HT-29 (cell line): ENCODE data around the gene RTN4RL2. TPM values are rescaled to one million over a fixed set of nuclear protein-coding genes. Genes with fewer than 3 reads are reported as not detected.
A peak's percentile ranks its signal among the peaks of the same experiment; 100 is the strongest.

ENCODE experiments used
- DNase-seq: peaks from one replicate; pipeline ENCODE4 v3.0.0-alpha.2; 2015; ENCODE audit warnings: low spot score
- total RNA-seq: library from RNA; depleted of rRNA; stranded (reverse); fragments of >200 nt; shearing (Covaris generic); gene quantifications from 2 replicates; pipeline ENCODE4 v1.2.3, GENCODE V29; 2014; rRNA removed

Gene RTN4RL2
- total RNA-seq = 0.79 and 1.1 TPM in 2 replicates

DNA sequence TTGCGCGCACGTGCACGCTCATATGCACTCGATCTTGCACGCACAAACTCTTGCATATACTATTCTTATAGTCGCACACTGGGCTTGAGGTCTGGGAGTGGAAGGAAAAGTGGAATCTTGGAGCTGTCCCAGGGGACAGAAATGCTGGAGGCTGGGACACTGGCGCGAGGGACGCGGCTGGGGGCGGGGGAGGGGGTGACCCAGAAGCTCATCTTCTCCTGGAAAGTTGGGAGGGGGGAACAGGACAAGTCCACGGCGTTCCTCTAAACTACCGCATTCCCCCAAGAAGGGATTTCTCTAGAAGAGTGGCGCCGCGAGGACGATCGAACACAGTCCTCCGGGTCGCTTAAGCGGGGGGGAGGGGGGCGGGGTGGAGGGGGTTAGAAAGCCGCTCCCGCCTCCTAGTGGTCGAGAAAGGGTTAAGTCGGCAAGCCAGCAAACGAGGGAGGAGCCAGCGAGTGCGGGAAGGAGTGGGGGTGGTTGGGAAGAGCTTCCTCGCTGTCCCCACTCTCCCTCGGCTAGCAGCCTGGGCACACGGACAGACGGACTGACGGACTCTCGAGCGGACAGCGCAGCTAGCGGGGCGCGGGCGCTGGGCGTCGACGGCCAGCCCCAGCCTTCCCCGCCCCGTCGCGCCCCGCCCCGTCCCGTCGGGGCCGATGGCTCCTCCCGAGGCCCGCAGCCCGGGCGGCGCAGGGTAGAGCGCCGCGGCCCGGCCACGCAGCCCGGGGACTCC is at the start of gene RTN4RL2:
Gene RTN4RL2, plus strand, starts transcription at position 507 of the 736 bp plus-strand sequence. CDS start 338 bp downstream, outside the sequence.
- DNase-seq = peak; percentile 61

DNA sequence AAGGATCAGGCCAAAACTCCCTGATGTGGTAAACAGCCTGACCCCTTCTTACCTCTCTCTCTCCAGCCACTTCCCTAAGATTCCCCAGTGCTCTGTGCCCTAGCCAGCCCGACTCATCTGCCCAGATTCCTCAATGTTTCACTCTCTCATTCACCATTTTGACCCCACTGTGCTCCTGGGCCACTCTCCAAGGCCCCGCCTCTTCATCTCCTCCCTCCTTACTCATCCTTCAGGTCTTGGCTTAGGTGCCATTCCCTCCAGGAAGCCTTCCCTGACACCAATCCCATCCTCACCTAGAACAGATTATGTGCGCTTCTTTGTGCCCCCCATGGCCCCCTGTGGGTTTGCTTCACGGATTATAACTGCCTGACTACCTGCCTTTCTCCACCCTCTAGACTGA is 46.6 kb upstream of the RTN4RL2 start:
- DNase-seq = no peak

DNA sequence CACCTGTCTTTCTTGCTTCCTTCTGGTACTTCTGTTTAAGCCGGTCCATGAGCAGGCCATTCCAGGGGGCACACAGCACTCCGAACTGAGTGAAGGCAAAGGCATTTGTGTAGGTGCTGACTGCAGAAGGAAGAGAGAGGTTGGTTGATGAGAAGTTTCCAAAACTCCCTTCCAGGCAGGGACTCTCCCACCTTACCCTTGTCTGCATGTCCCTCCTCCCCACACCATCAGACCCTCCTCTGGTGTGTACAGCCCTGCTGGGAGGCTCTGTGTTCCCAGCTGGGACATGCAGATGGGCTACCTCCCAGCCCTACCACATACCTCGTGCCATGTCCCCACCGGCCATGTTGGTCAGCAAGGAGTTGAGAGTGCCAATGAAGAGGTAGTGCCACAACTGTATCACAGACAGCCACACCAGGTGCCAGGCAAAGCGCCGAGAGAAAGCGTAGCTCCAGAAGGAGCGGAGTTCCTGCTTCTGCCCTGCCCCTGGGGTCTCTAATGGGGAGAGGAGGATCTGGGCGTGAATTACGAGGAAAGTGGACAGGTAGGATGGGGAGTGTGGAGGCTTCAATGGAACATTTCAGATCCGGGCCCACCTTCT is 45.6 kb upstream of the RTN4RL2 start:
- no peak for DNase-seq

DNA sequence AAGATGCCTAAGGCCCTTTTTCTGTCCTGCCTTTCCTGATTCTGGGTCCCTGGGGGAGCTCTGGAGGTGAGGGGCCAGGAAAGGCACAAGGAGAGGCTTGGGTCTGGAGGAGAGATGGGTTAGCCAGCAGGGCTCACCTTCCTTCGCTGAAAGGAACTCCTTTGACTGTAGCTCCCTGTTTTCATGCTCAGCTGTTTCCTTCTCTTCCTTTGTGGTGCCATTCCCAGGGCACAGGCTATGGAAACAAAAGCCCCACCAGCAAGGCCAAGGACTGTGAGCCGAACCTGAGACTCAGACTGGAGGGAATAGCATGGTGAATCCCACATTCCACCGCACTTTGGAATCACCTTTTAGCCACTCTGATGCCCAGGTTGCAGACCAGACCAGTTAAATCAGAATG is 43.9 kb upstream of the RTN4RL2 start:
- no peak for DNase-seq

DNA sequence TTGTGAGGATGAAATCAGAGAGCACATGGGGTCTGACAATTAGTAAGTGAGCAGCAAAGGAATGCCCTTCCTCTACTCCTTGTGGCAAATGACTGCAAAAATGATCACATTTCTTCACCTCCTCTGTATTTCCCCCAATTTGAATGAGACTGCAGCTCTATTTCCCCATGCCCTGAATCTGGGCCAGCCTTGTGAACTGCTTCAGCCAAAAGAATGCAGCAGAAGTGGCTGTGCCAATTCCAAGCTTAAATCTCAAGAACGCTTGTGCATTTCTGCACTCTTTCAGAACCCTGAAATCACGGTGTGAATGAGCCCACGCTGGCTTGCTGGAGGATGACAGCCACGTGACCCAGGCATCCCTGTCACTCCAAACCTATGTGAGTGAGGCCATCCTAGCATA is 43.3 kb upstream of the RTN4RL2 start:
- no peak for DNase-seq

DNA sequence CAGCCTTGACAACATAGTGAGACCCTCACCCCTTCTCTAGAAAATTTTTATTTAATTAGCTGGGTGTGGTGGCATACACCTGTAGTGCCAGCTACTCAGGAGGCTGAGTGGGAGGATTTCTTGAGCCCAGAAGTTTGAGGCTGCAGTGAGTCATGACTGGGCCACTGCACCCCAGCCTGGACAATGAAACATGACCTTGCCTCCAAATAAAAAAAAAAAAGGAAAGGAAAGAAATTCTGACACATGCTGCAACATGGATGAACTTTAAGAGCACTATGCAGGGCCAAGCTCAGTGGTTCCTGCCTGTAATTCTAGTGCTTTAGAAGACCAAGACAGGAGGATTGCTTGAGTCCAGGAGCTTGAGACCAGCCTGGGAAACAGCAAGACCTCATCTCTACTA is 42.2 kb upstream of the RTN4RL2 start:
- no peak for DNase-seq

DNA sequence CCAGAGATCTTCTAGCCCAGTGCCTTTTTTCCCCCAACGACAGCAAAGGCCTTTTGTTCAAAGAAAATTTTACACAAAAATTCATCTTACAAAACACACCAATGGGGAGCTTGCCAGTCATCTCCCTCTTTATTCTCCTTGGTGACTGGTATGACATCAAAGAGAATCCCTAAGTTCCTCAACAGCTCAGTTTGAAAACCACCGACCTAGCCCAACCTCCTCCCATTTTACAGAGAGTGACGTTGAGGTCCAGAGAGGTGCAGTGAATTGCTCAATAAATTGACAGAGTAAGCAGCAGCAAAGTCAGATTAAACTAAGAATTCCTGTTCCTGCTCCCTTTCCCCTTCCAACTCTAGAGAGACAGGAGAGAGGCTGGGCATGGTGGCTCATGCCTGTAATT is 41.2 kb upstream of the RTN4RL2 start:
- DNase-seq = no peak

DNA sequence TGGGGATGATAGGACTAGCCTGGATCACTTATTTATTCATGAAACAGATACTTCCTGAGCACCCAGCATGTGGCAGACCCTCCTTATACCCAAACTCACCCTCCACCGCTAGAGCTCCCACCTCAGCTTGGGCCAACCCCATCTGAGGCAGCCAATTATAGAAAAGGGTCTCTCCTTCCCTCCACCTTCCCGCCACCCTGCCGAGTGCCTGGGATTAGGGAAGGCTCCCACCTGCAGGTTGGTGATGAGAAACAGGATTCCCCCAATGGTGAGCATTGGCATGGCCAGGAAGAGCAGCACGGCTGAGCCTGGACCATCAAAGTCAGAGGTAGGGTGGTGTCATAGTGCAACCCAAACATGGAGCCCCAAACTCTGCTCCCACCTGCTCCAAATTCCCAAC is 39.3 kb upstream of the RTN4RL2 start:
- DNase-seq = no peak

DNA sequence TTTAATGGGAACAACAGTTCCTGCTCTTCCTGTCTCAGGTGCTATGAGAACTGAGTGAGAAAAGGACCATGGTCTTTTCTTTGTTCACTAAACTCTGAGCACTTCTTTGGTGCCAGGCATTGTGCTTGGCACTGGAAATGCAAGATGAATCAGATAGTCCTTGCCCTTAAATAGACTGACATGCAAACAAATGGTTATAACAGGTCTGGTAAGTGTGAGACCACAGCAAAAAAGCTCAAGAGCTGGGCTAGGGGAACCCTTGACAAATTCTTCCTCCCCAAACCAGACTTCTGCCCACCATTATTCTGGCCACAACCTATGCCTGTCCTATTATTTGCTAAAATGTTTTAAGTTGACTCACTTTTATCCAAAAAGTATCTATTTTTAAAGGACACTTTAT is 38.5 kb upstream of the RTN4RL2 start:
- DNase-seq = no peak

DNA sequence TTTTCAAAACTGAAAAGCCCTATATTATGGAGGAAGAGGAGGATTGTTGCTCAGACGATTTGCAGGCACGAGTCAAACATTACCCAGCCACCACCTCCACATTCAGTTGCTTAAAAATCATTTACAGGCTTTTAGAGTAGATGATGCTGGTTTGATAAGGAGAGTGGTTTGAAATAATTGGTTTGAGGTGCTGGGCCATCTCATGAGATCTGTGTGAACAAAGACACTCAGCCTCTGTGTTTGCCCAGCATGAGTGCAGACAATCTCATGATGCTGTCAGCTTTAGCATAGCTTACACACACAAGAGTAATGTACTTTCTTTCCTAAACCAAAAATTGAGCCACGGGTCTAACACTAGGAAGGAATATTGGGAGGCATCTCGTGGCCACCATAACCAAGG is 37.7 kb upstream of the RTN4RL2 start:
- DNase-seq = no peak

DNA sequence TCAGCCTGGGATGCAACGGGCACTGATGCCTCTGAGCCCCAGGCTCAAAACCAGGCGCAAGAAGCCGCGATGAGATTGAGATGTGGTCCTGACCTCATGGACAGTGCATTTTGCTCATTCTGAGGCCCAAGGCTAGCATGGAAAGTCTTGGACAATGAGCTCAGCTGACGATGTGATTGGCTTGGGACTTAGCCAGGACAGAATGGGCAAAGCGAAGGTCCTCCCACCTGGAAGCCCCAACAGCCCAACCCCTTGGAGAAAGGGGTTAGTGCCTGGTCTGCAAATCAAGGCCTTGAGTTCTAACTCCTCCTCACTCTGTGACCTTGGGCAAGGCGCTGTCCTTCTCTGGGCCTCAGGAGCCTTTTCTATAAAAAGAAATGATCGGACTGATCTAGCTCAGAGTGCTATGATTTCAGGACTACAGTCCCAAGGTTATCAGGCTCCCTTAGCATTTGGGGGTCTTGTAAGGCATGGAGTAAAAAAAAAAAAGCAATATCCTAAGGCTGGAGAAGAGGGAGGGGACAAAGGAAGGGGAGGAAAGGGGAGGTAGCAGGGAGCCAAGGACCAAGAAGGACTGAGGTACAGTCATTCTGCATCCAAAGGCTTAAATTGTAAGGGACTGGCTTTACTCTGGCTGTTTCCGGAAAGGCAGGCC is 36.1 kb upstream of the RTN4RL2 start:
- DNase-seq = no peak

DNA sequence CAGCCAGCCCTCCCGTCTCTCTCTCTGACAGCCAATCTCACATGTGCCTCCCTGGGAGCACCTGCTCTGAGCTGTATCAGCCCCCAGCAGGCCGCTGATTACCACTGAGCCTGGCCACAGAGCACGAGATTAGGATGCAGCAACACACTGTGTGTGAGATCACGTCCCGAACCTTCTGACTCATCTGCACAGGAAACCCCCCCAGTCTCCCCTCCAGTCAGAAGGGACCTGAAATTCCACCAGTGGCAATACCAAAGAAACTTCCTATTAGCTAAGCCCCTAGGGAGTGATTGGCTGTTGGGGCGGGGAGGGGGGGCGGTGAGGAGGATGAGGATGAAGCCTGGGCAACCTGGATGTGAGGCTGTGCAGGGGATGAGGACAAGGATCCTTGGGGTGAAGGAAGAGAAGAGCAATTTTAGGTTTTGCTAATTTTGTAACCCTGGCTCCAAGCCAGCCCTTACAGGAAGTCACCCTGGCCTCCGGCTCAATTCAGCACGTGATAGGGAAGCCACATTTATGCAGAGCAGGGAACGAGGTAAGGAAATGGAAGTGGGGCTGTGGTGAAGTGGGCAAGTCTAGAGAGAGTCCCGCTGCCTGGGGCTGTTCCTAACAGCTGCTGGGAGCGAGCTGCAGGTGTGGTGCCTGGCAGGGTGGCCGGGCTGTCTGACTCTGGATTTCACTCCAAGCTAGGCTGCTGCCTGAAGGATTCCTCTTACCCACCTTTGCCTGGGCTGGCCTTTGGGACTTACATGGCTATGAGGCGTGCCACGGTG is 35.4 kb upstream of the RTN4RL2 start:
- DNase-seq = no peak

DNA sequence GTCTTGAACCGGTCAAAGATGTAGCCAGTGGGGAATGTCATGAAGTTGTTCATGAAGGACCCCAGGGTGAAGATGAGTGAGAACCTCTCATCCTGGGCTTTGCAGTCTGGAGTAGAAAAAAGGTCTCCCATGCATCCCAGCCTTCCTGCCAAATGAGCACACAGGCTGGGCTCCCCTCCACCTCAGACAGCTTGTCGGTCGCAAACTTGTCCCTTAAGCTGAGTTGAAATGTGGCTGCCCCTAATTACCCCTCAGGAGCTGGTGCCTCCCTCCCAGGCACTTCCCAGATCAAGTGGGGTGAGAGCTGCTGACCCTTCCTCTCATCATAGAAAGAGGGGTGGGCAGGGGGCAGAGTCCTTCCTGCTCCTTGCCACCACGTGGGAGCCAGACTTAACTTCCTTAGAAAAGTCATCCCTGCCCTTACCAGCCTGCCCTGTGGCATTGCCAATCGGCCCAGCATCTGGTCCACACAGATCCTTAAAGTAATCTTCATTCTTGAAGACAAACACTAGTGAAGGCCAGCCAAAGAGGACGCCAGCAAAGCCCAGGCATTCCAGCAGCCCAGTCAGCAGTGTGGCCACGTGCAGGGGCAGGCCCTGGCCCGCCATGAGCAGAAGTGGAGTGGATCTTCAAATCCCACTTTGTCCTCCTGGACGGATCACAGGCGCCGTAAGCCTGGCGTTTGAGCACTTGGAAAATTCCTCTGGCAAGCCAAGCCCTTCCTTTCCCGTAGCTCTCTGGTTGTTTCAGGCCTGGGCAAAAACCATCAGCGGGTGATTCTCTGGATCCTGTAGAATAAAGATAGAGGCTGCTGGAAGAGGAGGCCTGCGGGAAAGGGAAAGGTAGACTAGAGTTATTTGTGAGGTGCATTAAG is 34.5 kb upstream of the RTN4RL2 start:
- DNase-seq = no peak

DNA sequence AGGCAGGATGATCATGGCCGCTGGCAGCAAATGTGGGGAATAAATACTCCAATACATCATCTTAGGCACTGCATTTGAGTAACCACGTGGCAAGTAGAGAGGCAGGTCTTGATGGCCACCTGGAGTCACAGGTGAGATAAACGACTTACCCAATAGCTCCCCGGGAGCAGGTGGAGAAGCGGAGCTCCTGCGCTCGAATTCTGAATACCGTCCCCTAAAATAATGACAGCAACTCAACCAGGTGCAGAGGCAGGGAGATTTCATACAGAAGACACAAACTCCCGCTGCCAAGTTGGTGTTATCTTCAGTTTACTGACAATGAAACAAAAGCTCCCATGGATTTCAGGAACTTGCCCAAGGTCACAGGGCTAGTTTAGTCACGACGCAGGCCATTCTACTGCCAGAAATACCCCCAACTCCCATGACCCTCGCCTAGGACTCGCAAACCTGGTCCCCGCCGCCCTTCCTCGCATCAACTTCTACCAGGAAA is 33.8 kb upstream of the RTN4RL2 start:
- no peak for DNase-seq

DNA sequence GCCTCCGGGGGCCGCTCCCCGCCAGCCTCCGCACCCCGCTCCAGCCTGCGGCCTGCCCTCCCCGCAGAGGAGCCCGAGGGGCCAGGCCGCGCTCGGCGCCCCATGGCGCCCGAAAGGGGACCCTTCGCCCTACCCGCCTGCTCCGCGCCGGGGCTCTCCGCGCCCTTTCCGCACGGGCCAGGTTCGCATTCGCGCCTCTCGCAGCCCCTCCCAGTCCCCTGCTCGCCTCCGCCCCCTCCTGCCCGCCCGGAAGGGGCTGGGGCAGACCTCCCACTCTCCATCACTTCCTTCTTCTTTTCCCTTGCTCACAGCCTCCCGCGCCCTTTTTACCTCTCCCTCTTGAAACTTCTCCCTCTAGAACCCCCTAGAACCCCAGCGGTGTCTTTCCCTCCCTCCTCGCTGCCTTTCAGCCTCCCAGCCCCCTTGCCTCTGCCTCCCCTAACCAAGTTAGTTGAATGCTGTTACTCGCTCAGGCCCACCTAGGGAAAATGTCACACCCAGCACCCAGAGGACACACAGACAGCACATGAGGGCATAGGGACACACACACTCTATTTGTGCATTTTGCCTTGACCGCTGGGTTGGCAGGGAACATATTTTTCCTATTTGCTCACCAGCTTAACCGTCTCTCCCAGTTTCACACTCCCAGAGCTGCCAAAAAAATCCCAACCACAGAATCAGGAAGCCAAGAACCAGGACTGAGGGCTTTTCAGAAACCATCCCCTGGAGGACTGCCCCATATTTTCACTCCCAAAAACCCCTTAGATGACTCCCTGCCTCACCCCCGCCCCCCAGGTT is 33.2 kb upstream of the RTN4RL2 start, which contains the start of gene SLC43A3:
Gene SLC43A3, minus strand, starts transcription at position 193 of the 798 bp plus-strand sequence. CDS start 949 bp downstream, outside the sequence.
- no peak for DNase-seq

DNA sequence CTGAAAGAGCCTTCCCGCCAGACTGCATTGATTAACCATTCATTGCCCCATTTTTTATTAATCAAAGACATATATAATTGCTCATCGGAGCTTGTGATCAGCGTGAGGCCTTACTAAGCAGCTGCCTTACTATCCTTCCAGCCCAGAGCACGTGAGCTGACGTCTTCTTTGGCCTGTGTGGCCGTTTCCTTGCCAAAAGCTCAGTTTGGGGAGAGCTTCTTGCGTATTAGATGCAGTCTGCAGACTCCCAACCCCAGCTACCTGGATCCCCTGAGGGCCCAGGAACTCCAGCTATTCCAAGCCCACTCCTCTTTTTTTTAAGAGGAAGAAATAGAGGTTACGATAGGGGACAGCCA is 32.6 kb upstream of the RTN4RL2 start:
- no peak for DNase-seq

DNA sequence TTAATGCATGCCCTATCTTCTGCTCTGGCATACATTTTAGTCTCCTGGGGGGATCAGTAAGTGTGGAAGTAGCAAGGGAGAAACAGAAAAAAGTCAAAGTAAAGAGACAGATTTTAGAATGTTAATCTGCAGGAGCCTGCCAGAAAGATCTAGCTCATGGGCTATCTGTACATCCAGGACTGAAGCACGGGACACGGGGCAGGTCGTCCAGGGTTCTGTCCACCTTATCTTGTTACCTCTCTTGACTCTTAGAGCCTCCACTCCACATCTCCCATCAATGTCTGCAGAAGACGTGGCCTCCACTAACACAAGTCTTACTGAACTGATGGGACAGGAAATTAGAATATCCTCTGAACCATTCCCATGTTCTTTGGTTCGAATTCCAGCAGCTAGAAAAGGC is 31.7 kb upstream of the RTN4RL2 start:
- no peak for DNase-seq

DNA sequence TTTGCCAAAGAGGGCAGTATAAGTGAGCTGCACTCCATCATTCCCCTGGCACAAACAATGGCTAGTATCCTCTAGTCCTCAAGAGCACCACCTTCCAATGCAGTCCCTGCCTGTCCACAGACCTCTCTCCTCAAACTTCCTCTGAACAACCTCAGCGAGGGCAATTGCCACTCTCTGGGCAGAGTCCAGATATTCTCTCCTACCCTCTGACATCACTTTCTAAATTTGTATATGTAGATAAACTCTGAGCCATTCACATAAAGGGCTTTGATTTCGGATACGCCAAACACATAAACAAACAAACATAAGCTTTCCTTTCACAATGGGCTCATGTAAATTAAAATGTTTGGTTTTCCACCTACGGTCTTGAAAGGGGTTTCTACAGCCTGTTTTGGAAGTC is 30.4 kb upstream of the RTN4RL2 start:
- DNase-seq = no peak

DNA sequence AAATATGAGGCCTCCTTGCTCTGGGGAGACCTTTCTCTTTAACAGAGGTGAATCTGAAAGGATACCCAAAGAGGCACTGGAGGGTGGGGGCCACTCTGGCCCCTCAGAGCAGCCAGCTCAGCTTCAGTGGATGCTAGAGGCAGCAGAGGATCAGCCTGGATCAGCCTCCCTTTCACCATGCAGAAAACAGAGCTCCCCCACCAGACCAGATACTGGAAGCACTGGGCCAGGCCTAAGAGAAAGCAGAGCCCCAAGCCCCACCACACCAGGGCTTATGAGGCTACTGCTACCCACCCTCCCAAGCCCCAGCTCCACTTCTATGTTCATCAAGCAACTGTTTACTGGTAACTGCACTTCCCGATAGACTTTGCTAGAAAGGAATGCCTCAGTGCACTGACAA is 29.4 kb upstream of the RTN4RL2 start:
- DNase-seq = no peak

DNA sequence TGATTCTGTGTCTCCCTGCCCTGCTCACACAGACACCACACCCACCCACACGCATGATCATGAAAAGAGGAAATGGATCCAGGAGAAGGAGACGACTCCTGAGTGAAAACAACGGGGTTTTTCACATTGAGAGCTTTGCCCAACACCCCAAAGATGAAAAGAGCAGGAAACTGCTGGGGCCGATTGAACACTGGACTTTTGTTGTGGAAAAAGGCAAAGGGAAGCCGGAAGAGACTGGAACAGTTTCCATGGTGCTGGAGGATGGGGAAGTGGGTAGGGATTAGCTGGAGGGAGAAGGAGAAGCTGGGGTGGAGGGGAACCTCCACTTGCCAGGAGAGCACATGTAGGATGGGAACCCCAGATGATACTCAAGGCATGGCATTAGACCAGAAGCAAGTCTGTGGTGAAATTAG is 28.2 kb upstream of the RTN4RL2 start:
- no peak for DNase-seq
